Measurements from ENCODE around the gene VAPB. TPM values are rescaled to one million over a fixed set of nuclear protein-coding genes. Genes with fewer than 3 reads are reported as not detected.
A peak's percentile ranks its signal among the peaks of the same experiment; 100 is the strongest.

Gene VAPB
- total RNA-seq, 1 donor from 2014 or later: 72.4 TPM

DNA sequence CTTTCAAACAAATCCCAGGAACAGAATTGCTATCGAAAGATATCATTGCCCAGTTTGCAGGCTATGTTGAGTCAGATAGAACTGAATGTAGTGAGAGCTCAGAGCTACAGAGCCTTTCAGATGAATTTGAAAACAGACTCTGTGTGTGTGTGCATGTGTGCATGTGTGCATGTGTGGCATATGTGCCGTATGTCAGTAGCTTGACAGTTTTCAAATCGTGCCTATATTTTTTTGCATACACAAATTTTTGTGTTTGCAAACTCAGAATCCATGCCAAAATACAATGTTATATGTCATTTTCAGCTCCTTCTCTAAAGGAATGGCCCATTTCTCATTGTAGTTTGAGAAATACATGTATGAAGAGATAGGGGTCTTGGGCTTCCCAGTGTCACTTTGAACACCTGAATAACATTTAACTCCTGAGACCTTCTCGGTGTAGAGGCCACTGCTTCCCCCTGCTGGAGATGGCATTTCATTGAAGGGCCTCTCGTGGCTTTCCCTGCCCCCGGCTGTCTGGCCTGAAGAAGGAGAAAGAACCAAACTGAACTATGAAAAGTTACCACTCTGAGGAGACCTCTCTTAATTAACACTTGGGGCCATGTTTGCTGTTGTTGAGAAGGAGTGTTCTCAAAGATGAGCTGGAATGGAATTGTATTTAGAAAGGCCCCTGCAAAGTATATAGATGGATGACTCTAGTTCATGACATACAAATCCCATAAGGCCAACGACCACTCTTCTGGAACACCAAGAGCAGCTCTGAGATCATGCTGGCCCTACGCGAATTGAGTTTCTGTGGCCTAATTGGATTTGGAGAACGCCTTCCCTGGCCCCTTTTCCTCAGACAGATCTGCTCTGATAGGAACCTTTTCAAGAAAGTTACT is 58.7 kb downstream of the VAPB start:
- ATAC-seq (peak; percentile 62), DNase-seq (ENCODE audit: missing footprints) (no peak)
- intact Hi-C loops (cut with DNase I): loop anchor here (1.0 to 5.0 kb wide), 2 partner anchors 60 to 210 kb away; partner anchors contain the start of gene VAPB

DNA sequence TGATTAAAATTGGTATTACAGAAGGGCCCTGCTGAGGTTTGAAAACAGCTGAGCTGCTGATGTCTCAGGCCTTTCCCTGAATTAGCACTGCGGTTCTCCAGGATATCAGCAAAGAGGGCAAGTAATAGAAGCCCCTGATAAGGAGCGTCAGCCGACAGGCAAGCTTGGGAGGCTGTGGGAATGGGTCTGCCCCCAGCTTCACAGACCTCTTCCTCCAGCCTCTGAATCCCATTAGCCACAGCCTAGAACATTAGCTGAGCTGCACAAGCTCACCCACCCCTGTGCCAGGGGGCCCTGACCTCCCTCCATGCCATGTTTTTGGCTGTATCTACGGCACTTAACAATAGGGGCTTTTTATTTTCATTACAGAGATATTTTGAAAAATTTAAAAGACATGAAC is 59.9 kb downstream of the VAPB start:
- DNase-seq (ENCODE audit: missing footprints) (no peak), ATAC-seq (no peak)
- intact Hi-C loops (cut with DNase I): loop anchor here (5.0 kb wide), 1 partner anchor 62 kb away; the partner anchor contains the start of gene VAPB

DNA sequence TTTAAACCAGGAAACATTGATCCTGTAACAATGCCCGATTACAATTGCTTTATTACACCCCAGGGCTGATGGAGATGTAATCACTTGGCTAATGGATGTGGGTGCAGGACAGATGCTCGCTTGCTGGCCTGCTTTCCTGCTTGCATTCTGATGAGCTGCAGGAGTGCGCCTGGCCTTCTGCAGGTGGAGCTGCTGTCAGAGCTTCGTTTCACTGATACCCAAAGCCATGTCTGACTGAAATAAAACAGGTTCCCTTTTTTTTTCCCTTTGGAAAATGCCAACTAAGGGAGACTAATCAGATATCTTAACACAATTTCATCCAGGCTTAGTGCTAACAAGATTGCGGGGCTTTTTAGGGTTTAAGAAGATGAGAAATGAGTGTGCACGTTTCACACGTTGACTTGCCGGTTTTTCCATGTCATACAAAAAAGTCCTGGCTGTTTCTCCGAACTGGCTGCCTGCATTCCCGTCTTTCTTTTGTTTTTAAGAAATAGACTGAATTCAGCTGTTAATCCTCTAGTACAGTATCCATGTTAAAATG is 60.7 kb downstream of the VAPB start:
- ATAC-seq (no peak), DNase-seq (ENCODE audit: missing footprints) (no peak)
- intact Hi-C loops (cut with DNase I): loop anchor here (5.0 kb wide), 1 partner anchor 62 kb away; the partner anchor contains the start of gene VAPB

DNA sequence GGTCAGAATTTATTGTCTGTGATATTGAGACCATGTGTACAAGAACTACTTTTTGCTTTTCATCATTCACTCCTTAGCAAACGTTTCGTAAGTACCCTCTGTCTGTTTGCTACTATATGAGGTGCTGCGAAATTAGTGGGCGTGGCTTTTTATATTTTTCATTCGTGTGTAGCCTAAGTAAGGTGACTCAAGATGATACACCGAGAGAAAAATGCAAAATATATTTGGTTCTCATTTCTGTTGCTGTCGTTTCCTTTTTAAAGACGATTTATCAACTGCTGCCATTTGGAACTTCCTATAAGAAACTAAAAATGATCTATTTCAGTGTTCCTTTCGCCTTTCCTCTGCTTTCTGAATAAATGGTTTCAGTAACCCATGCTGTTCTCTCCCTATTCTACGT is 61.2 kb downstream of the VAPB start:
- DNase-seq (ENCODE audit: missing footprints) (no peak), ATAC-seq (no peak)
- intact Hi-C loops (cut with DNase I): no loop called here

DNA sequence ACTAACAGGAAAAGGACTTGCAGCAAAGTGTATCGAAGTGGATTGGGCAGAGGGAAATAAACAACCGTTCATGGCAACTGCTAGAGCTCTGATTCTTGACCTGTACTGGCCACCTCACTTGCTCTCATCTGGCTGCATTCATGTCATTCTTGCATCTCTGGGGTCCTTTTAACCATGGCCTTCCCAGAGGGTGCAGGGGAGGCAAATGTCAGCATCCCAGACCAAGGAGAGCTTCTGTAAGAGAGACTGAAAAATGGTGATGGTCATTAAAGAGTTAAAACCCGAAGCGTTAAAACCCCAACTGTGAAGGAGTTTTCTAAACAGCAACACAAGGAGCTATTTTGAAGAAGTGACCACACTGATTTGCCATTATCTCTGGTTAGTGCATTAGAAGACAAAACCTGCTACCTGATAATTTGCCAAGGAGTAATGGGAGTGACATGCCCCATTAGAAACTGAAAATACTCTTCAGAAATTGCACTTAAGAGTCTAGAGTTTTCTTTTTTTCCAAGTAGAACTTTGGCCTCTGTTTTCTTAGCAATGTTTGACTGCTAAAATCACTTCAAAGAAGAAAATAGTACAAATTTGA is 63.7 kb downstream of the VAPB start:
- ATAC-seq (no peak), DNase-seq (ENCODE audit: missing footprints) (no peak)
- intact Hi-C loops (cut with DNase I): no loop called here

DNA sequence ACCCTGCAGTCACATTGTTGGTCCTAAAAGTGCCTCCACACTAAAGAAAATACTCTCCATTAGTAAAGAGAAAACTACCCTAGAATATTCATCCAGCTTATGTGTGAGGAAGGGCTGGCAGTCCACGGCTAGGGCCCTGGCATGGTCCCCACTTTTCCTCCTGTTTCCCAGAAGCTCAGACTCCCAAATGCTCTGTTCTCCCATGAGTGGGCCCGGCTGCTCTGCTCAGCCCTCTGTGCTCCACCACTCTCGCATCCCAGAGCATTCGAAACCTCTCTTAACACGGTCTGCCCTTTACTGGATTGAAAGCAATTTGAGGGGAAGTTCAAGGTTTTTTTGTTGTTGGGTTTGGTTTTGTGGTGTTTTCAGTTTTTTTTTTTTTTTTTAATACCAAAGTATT is 64.4 kb downstream of the VAPB start:
- intact Hi-C loops (cut with DNase I): no loop called here
- ATAC-seq: peak; percentile 66

DNA sequence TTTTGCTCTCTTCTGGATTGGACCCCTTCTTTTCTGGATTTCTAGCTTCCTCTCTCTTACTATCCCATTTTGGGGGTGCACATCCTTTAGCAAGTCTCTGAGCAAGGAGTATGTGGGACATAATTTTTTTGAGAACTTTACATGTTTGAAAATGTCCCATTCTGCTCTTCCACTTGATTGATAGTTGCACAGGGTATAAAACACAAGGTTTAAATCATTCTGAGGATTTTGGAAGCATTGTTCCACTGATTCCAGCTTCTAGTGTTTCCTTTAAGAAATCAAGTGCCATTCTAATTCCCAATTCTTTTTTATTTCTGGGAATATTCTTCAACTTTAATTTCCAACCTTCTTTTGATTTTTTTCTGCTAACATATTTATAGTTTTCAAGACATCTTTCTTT is 65.4 kb downstream of the VAPB start:
- intact Hi-C loops (cut with DNase I): no loop called here
- DNase-seq (ENCODE audit: missing footprints): no peak
- ATAC-seq: no peak

More for the DNA sequence above, 64.4 kb downstream of the VAPB start:
- DNase-seq (ENCODE audit: missing footprints): no peak

DNA sequence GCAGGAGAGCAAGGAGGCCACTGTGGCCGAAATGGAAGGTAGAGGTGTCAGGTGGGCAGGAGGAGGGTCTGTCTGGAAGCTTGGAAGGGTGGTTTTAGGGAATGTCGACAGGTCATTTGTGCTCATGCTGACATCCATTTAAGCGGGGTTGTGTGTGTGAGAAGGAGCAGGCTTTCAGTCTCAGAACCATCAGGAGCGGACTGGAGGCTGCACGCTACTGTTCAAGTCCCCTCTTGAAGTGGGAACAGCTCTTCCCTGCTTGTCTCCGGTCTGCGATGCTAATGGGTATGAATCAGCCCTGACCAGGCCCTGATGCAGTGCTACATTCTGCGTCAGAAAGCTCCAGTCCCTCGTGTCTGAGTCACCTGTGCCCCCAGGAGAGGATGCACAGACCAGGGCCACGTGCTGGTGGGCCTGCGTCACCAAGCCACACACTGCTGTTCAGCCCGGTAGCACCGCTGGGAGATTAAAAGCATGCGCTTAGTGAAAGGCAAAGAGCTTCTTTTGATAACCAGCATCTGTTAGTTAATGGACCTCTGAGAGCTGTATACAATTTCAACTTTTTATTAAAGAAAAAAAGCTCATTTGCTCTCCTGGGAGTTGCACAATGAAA is 68.2 kb downstream of the VAPB start:
- DNase-seq (ENCODE audit: missing footprints) (no peak), ATAC-seq (peak; percentile 66)
- intact Hi-C loops (cut with DNase I): no loop called here

DNA sequence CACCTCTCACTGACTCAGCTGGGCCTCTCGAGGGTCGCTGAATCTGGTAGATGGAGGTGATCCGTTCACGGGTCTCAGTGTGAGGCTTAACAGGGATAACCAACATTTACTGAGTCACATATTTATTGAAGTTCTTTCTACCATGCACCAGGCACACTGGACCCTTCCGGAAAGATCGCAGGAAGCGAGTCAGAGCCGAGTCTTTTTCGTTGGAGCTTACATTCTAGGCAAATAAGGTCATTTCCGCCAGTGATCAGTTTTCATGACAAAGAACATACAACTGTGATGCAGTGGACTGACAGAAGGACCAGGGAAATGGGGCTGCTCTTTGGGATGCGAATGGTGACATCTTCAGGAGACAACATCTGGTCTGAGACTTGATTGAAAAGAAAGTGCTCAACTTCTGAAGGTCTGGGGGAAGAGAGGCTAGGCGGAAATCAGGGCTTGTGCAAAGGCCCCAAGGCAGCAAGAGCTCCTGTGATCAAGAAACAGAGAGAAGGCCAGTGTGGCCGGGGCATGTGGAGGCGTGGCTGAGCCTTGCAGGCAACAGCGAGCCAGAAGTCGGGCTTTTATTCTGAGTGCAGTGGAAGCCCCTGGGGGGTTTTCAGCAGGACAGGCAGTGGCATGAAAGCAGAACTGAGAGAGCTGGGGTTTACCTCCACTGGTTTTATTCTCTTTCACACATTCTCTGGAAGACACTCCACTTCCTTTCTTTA is 69.5 kb downstream of the VAPB start:
- no peak for DNase-seq (ENCODE audit: missing footprints)
- intact Hi-C loops (cut with DNase I): no loop called here
- no peak for ATAC-seq

DNA sequence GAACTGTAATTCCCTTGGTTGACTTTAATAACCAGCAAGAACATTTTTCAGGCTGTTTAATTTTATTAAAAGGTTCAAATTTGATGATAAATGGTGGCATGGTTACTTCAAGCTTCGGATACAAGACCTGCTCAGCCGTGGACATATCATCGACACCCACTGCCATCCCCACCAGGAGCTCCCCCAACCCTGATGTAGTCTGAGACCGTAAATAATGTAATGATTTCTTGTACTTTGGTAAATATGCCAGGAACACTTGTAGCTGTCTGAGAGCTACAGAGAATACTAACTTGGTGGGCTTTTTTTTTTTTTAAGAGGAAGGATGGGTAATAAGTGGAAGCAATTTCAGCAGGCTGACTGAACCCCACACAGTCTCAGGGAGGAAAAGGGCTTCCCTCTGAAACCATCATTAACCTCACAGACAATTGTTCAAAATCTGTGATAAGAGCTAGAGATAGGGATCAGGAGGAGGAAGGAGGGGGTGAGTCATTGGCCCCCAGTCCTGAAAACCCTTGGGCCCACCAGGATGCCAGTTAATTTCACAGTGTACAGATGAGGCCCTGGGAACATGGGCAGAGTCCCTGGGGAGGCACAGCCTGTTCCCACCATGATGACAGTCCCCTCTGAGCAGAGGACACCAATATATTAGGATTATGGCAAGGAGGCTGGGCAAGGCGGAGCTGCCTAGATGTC is 70.2 kb downstream of the VAPB start:
- intact Hi-C loops (cut with DNase I): no loop called here
- ATAC-seq: no peak
- DNase-seq (ENCODE audit: missing footprints): no peak

DNA sequence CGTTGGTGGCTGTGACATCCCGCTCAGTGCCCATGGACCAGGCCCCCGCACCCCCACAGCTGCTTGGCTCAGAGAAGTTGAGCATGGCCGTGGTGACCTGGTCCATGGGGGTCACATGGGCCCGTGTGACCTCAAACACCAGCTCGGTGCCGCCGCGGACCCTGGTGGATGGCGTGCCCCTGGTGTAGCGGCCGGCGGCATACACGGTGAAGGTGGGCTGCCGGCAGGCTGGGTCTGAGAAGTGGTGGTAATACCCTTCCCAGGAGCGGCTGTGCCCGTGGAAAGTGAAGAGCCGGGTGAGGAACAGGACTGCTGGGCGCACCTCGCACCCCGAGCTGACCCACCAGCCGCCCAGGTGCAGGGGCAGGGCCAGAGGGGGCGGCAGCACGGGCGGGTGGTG is 72.1 kb downstream of the VAPB start:
- intact Hi-C loops (cut with DNase I): no loop called here
- no peak for DNase-seq (ENCODE audit: missing footprints)
- no peak for ATAC-seq

DNA sequence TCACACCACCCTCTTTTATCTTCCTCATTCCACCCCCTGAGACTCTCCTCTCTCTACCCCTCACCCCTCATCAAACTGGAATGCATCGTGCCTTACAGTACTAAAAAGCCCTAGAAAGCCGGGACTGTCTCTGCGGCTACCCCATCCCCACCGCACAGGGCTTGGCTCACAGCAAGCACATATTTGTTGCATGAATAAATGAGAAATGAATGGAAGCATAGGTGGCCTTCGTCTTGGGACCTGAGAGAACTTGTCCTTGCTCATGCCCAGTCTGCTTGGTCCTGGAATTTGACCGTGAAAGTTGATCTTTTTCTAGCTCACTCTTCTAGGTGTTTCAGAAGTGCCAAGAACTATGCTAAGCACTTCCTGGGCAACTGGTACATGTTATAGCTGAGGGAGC is 72.9 kb downstream of the VAPB start:
- no peak for DNase-seq (ENCODE audit: missing footprints)
- intact Hi-C loops (cut with DNase I): no loop called here
- no peak for ATAC-seq

DNA sequence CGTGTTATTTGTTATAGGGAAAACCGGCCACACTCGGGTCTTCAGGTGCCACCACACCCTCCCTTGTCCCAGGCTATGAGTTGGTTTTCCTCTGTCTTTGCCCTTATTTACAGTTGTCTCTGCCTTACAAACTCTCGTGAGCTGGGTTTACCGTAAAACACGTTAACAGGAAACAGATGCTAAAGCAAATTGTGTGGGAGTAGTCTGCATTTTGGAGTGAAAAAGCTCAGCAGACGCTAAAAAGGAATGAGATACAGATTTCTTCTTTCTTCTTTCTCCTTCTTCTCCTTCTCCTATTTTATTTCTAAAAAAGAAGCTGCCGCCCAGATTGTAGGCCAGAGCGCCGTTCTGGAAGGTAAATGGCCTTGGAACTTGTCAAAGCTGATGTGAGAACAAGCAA is 74.2 kb downstream of the VAPB start:
- ATAC-seq (no peak), DNase-seq (ENCODE audit: missing footprints) (no peak)
- intact Hi-C loops (cut with DNase I): no loop called here

DNA sequence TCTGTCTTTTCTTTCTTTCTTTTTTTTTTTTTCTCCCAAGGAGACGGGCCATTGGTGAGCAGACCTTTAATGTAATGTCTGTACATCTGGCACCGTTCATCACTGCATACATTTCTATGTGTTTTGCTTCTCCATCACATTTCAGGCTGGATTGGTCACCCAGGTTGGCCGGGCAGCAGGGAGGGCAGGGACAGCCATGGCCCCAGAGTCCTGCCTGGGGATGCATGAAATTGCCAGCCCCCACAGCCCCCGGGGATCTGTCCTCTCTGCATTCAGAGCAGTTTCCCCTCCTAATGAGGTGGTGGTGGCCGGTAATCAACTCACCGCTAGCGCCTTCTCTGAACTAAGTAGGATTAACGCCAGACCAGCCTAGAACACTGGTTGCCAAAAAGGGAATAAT is 75.8 kb downstream of the VAPB start:
- ATAC-seq (no peak), DNase-seq (ENCODE audit: missing footprints) (no peak)
- intact Hi-C loops (cut with DNase I): no loop called here

DNA sequence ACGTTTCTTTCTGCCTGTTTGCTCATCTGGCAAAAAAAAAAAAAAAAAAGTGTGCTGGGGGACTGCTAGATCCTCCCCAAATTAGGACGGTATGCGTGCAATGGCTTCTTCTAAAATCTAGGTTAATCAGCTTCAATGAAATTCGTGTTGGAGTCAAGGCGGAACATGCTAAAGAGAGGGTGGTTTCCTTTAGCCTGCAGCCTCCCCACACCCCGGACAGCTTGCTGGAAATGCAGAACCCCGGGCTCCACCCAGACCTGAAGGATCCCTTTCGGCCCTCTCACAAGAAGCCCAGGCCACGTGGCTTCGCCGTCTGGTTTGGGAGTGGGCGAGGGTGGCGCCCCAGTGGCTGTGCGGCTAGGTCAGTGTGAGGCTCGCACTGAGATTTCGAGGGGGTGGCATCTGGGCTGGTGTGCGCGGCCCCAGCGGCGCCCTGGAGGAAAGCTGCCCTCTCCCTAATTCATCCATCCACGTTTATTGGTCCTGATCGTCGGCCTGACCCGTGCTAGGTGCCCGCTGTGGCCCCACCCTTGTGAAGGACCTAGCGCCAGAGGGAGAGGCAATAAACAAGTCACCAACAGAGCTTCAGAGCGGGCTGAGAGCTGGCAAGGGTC is 77.2 kb downstream of the VAPB start:
- ATAC-seq: no peak
- no peak for DNase-seq (ENCODE audit: missing footprints)
- intact Hi-C loops (cut with DNase I): no loop called here

DNA sequence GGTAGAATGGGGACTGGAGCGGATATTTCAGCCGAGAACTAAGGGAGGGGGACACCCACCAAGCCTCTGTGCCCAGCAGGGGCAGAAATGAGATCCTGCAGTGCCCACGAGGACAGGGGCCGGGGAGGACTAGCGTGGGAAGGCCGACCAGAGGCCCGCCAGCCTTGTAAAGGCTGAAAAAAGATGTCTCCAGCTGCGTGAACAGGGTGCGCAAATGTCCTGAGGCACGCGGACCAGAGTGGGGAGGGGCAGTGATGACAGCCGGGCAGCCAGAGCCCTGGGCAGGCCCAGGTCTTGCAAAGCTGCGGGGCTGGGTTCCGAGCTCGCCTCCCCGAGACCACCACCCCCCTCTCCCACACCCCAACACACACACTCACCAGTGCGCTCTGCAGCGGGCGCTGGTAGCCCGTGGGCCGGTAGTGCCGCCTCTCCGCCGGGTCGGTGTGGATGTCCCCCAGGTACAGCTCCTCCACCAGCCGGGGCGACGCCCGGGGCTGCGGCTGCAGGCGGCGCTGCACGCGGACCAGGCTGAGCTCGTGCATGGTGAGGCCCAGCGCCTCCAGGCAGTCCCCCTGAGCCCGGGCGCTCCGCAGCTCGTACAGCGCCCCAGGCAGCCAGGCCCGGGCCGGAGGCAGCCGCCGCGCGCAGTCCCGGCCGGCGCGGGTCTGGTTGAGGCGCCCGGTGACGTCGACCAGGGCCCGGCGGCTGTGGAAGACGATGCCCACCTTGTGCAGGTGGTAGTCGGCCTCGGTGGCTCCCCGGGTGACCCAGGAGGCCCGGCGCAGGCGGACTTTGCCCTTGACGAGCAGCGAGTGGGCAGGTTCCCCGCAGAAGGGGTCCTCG is 77.9 kb downstream of the VAPB start:
- intact Hi-C loops (cut with DNase I): no loop called here
- ATAC-seq (no peak), DNase-seq (ENCODE audit: missing footprints) (no peak)

Data from Right ventricle myocardium inferior (tissue), 1 donor.